Measurements from ENCODE around the gene RNF183.
"Not testable (repeated sequence)": the region's sequence is repeated elsewhere in the genome, so short reads cannot be mapped to it uniquely, and the experiment has no call there.

Gene RNF183

DNA sequence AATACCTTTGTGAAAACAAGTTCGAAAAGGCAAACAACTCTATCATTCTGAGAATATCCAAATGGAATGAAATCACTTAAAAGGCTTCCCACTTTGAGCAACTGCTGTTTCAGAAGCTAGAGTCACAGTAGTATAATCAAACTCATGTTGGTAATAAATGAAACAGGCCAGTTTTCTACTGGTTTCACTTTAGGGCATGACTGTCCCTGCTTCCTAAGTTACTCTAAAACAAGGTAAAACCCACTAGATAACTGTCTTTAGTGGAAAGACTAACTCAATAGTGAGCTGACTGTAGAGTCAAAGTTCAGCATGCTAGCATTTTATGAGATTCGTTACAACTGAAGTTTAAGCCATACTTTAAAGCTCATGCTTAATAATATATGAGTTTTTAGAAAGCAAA is 33.8 kb downstream of the RNF183 start:
- DNase-seq: no peak

- DNase-seq: no peak
Observed at GRCh38 chr9:113267911-113268566, 35.1 kb downstream of the RNF183 start.

DNA sequence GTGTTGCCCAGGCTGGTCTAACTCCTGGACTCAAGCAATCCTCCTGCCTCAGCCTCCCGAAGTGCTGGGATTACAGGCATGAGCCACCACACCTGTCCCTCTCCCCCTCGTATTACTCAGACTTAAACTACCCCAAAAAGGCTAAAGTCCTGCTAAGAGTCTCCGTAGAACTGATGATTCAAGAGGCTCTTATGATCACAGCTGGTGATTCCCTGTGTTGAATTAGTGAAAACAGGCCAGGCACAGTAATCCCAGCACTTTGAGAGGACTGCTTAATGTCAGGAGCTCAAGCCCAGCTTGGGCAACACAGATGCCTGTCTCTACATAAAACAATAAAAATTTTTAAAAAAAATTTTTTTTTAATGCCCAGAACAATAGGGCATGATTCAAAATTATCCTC is 37.0 kb downstream of the RNF183 start:
- no peak for DNase-seq

DNA sequence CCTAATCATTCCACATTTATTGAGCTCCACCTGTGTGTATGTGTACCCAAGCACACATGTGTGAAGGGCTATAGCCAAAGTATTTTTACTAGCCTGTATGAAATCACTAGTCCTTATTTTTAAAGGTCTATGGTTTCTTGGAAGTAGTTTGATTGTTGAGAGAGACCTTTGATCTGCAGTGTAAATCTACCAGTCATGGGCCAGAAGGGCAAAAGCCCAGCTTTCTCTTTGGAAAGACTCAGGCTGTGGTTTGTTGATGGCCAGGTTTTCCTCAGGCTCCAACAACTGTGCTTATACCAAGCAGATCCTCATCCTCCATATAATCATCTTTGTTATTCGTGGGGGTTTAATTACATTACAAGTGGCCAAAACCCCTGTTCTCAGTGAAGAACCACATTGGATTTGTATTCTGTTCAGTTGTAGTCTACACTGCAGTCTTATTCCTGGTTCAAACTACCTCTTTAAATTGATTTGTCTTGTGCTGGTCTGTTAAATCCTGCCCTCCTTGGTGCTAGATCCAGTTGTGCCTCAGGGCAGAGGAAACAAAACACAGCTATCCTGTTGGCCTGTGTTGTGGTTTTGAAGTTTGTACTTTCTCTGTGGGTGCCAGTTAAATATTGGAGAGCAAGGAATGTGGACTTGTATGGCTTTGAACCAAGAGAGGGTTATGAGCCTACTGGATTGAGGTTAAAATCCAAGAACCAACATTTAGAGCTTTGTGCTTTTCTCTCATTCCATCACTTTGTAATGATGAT is 41.1 kb downstream of the RNF183 start:
- DNase-seq: no peak

DNA sequence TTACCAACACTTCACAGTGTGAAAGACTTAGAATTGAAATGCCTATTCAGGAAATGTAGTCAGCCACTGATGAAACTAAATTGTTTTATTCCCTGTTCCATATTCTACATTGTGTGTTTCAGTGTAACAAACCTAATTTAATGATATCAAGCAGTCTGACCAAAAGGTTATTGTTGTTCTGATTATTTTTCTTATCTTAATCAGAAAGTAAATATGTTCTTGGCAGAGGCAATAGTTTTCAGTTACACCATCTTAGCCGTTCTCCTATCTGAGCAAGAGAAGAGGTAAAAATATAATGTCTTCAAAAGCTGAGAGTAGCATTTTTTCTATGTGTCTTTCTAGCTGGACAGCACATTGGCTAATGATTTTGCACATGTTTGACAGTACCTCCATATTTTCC is 44.9 kb downstream of the RNF183 start:
- no peak for DNase-seq

DNA sequence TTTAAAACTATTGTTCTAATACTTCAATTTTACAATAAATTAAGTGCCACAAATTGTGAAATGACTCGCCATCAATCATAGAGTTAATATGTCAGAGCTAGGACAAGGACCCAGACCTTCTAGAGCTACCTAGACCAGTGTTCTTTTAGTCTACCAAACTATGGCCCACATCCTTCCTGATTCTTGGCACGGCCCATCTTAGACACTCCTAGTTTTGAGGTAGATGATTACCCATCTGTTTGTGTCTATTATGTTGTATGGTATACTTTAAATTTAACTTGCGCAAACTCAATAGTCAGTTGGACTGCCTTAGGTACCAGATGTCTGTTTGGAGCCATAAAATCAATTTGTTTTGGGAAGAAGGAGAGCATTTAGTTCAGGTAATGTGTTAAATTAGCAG is 45.3 kb downstream of the RNF183 start:
- DNase-seq: no peak

DNA sequence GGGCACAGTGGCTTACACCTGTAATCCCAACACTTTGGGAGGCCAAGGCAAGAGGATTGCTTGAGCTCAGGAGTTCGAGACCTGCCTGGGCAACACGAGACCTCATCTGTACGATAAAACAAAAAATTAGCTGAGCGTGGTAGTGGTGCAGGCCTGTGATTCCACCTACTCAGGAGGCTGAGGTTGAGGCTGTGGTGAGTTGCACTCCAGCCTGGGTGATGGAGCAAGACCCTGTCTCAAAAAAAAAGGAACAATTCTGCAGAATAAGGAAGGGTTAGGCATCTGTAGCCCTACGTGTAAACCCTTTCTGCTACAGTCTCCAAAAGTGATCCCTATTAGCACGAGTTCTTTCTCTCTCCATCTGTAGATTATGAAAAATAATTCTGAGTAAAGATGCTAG is 47.7 kb downstream of the RNF183 start:
- DNase-seq: no peak

- DNase-seq: no peak
Observed at GRCh38 chr9:113254991-113255390, 48.2 kb downstream of the RNF183 start.

DNA sequence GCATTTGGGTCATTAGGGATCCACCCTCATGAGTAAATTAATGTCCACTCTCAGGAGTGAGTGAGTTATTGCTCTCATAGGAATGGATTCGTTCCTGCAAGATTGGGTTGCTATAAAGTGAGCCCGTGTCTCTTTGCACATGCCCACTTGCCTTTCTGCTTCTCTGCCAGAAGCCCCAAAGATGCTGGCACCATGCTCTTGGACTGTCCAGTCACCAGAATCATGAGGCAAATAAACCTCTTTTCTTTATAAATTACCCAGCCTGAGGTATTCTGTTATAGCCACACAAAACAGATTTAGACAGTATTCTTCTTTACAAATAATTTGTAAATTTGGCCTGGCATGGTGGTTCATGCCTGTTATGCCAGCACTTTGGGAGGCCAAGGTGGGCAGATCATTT is 52.4 kb downstream of the RNF183 start:
- DNase-seq: no peak

GRCh38 chr9:113249661-113250060 is 53.5 kb downstream of the RNF183 start:
- not testable (repeated sequence) for DNase-seq

DNA sequence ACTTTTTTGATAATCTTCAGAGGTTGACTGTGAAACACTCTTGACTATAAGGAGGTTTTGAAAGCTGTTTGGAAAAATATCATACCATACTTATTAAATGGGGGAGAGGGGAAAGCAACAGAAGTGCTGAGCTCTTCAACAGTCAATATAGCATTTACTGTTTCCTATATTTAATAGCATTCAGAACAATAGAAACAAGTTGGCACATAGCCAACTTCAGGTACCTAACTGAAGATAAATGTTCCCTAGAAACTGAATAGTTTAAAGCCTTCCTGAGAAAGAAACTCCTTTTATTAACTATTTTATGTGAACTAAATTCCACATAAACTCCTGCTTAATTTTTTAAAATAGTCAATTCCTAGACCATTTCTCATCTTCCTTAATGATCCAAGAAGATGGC is 55.5 kb downstream of the RNF183 start:
- no peak for DNase-seq
